Epithelial cell of esophagus (primary cell): Measurements from ENCODE around the gene PPP6R3.

Experiments used
- DNase-seq: peaks from one replicate; pipeline ENCODE4 v3.0.0; 2010; ENCODE audit warnings: low read depth
- H3K4me3 ChIP-seq: 2 replicates; pipeline ENCODE4 v1.5.1; 2011; ENCODE audit warnings: mild to moderate bottlenecking, low read length, control low read depth
- TF ChIP-seq, protein P1 (sequence below): IDR thresholded peaks from 2 replicates; pipeline ENCODE4 v1.5.1; 2011; ENCODE audit warnings: low read depth, mild to moderate bottlenecking, low read length, control low read depth, inconsistent platforms; ENCODE audit not compliant: insufficient read depth; ENCODE audit errors: missing control alignments

The PPP6R3 gene

DNA sequence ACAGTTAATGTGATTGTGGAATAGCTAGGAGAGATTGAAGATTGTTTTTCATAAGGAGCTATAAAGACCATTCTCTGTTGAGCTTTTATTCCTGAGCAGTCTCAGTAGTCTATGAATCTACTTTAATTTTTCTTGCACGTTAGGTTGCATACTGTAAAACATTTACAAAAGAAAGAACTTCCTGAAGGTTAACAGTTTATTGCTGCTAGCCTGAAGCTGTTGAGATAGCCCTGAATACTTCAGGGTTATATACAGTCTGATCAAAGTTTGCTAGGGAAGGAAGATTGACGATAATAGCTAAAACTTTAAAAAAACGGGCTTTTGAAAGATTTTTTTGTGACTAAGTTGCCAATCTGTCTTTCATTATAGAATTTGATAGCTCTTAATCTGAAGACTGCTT is 64.8 kb downstream of the PPP6R3 start:
- no peak for DNase-seq
- TF ChIP-seq, protein P1, sequence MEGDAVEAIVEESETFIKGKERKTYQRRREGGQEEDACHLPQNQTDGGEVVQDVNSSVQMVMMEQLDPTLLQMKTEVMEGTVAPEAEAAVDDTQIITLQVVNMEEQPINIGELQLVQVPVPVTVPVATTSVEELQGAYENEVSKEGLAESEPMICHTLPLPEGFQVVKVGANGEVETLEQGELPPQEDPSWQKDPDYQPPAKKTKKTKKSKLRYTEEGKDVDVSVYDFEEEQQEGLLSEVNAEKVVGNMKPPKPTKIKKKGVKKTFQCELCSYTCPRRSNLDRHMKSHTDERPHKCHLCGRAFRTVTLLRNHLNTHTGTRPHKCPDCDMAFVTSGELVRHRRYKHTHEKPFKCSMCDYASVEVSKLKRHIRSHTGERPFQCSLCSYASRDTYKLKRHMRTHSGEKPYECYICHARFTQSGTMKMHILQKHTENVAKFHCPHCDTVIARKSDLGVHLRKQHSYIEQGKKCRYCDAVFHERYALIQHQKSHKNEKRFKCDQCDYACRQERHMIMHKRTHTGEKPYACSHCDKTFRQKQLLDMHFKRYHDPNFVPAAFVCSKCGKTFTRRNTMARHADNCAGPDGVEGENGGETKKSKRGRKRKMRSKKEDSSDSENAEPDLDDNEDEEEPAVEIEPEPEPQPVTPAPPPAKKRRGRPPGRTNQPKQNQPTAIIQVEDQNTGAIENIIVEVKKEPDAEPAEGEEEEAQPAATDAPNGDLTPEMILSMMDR = no peak
- H3K4me3 ChIP-seq = no peak overlapping the region

DNA sequence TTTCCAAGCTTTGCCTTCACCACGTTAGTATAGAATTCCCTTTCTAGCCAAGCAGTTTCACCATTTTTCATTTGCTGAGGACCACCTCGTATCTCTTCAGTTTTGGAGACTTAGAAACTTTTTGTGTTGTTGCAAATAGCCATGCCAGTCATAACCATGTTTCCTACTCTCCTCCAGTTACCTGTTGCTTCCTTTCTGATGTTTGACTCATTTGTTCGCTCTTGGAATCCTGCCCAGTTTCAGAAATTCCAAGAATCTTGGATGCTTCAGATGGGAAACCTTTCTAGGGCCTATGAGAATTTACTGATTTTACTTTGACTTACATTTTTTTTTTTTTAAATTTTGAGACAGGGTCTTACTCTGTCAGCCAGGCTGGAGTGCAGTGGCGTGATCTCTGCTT is 65.4 kb downstream of the PPP6R3 start:
- peak; percentile 75 for DNase-seq
- TF ChIP-seq, protein P1 = no peak
- H3K4me3 ChIP-seq = no peak overlapping the region

DNA sequence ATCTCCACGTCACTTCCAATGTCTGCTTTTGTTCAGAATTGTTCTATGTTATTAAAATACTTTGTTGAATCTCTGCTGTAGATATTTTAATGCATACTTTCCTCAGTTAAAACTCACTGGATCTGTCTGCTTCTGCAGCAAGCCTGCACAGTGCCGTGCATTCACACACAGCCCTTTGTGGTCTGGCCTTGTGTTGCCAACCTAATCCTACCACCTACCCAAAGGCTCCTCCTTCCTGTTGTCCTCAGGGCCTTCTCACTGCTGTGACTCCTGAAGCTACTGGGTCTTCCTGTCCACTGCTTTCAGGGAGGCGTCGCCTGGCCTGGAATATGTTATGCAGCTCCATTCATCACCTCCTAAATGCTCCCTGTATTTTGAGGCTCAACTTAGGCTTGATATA is 67.0 kb downstream of the PPP6R3 start:
- no peak for DNase-seq
- TF ChIP-seq, protein P1 = no peak

GRCh38 chr11:68528630-68529029 is 68.1 kb downstream of the PPP6R3 start:
- no peak overlapping the region for H3K4me3 ChIP-seq
- TF ChIP-seq, protein P1 = no peak
- DNase-seq = no peak

More for the DNA sequence above, 67.0 kb downstream of the PPP6R3 start:
- no peak overlapping the region for H3K4me3 ChIP-seq

DNA sequence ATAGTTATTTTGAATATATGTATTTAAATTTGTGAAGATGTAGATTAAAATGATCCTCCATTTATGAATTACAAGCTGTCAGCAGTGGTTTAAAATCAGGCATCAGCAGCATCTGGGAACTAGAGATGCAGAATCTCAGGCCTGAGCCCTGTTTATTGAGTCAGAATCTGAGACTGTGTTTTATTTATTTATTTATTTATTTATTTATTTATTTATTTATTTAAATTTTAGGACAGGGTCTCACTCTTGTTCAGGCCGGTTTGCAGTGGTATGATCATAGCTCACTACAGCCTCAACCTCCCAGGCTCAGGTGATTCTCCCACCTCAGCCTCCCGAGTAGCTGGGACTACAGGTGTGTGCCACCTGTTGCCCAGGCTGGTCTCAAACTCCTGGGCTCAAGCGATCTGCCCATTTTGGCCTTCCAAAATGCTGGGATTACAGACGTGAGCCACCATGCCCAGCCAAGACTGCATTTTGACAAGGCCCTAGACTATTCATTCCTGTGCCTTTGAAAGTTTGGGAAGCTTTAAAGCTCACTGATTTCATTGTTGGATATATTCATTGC is 70.7 kb downstream of the PPP6R3 start:
- no peak for DNase-seq
- no peak overlapping the region for H3K4me3 ChIP-seq
- TF ChIP-seq, protein P1 = no peak

- H3K4me3 ChIP-seq = no peak overlapping the region
- TF ChIP-seq, protein P1 = no peak
- DNase-seq = peak; percentile 29
Observed at GRCh38 chr11:68532727-68533369, 72.3 kb downstream of the PPP6R3 start.

DNA sequence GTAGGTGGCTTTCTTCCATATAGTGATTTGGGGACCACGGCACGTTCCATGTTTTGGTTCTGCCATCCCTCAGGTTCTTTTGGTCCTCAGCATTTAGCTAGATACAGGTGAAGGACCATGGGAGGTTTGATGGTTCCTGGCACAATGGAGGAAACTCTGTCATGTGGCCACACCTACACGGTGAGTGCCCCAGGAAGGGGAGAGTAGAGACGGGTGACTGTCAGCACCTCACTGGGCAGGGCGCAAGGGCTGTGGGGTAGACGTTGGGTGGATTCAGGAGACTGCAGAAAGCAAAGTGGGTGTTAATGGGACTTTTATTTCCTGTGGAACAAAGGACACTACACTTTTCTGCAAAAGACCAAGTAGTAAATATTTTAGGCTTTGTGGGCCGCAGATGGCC is 73.4 kb downstream of the PPP6R3 start:
- H3K4me3 ChIP-seq = no peak overlapping the region
- no peak for DNase-seq
- TF ChIP-seq, protein P1 = no peak
